ENCODE results near the gene FAM98B. TPM values are rescaled to one million over a fixed set of nuclear protein-coding genes. Genes with fewer than 3 reads are reported as not detected.

The FAM98B gene
- polyA plus RNA-seq, 4 donors, result 56.1 to 106 (median 82.4) TPM

DNA sequence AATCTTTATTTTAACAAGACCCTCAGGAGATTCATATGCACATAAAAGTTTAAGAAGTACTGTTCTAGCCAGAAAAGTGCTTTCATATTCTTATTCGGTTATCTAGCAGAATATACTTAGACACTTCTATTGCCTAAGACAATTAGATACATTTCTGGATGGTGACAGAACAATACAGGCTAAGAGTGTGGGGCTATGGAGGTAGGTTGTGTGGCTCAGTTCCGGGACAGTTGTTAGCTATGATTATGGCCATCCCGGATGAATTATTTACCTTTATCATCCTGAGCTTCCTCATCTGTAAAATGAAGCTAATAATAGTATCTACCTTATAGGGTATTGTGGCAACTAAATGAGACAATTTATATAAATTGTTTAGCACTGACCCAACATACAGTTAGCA lies 6.6 kb downstream of the FAM98B start:
- no peak for DNase-seq (ENCODE audit: low read depth in 4 of 4, low spot score in 3 of 4)

DNA sequence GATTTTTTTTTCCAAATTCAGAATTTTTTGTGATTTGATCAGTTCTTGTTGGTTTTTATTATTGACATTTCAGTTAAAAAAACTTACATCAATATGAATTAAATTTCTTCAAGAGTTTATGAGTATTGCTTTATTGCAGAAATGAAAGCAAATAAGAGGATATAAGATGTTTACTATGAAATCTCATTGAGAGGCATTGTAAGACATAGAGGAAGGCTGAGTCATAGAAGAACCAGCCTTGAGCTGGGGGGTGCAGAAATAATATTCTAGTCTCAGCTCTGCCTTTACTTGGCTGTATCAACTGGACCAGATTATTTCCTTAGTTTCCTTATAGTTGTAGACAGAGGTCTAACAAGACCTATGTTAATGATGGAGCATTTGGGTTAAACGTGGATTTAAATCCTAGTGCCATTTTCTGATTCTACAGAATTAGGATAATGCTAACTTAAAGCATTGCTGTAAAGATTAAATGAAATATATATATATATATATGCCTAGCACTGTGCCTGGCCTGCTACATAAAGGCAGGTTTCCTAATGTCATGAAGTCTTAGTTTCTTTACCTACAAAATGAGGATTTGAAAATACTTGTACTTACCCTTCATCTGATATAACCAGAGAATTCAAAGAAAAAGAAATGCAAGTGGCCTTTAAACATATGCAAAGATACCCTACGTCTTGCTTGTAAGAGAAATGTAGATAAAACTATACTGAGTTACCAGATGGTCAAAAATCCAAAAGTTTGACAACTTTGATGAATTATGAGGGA lies 7.3 kb downstream of the FAM98B start:
- no peak for DNase-seq (ENCODE audit: low read depth in 4 of 4, low spot score in 3 of 4)

DNA sequence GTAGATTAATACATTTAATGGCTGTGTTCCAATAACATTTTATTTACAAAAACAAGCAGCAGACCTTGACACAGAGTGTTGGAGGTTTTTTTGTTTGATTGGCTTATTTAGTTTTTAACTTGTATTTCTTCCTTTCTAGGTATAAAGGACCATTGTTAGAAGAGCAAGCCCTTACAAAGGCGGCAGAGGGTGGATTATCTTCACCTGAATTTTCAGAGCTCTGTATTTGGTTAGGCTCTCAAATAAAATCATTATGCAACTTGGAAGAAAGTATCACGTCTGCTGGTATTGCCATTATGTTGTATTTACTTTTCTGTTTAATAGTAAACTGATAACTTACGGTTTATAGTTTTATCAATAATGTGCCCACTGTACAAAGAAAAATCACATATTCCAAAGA lies 10.0 kb downstream of the FAM98B start:
- no peak for DNase-seq (ENCODE audit: low read depth in 4 of 4, low spot score in 3 of 4)

DNA sequence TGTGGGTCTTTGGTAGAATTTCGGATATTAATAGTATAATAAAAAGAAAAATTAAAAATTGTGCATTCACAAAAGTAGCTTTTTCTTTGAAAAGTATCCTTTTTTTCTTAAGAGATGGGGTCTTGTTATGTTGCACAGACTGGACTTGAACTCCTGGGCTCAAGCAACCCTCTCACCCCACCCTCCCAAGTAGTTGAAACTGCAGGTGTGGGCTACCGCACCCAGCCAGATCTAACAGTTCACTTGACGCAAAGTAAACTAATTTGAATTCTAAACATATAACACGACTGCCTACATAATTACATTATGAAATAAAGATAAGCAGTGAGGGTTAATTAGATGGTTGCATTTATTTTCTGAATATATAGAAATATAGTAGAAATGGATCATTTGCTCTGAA lies 10.7 kb downstream of the FAM98B start:
- no peak for DNase-seq (ENCODE audit: low read depth in 4 of 4, low spot score in 3 of 4)

DNA sequence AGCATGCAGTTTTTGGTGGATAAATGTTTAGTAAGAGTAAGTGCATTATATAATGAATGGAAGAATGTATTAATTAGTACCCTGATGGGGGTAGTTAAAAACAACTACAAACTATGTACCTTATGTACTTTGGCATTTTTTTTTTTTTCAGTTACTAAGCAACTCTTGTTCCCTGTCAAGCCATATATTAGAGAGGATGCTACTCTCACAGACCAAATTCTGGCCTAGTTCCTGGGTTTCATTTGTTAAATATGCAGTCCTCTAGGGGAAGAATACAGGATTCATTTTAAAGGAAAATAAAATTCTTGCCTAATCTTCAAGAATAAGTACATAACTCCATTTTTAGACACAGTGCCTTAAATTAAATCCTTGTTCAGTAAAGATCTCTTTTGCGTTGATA lies 16.9 kb downstream of the FAM98B start:
- DNase-seq (ENCODE audit: low read depth in 4 of 4, low spot score in 3 of 4), result no peak

DNA sequence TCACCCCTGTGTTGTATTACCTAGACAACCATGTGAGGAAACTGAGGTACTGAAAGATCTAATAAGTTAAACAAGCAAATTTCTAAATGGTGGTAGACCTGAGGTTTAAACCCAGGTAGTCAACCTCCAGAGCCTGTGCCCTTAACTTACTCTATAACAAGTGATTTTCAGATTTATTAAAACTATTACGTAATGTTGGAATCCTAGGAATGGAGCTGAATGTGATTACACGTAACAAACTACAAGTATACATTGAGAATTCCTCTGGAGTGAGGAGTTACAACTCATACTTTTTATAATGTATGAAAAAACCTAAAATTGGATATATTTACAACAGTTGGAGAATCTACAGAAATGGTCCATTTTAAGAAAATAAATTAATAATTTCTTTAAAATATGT lies 18.0 kb downstream of the FAM98B start:
- no peak for DNase-seq (ENCODE audit: low read depth in 4 of 4, low spot score in 3 of 4)

DNA sequence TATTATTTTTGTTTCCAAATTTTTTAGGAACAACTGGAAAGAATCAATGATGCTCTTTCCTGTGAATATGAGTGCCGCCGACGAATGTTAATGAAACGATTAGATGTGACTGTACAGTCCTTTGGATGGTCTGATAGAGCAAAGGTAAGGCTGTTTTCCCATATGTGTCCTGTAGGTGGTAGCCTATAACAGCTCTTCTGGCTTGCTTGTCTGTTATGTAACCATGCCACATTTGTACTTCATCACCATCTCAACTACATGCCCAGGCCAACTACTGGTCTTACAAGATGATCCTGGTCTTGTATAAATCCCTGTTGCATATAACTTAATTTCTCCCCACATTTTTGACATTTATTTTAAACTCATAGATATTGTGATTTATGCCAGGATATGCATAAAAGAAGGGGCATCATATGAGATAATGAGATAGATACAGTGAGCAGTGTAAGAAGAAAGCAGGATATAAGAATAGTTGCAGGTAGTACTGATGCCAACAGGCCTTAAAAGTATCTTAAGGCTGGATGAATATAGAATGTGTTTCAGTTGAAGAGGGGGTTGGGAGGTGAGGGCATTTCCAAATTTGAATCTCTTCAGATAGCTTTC lies 20.3 kb downstream of the FAM98B start:
- peak in 3 of 4 donors; percentile 18 to 50 (median 39) for DNase-seq (ENCODE audit: low read depth in 4 of 4, low spot score in 3 of 4)

DNA sequence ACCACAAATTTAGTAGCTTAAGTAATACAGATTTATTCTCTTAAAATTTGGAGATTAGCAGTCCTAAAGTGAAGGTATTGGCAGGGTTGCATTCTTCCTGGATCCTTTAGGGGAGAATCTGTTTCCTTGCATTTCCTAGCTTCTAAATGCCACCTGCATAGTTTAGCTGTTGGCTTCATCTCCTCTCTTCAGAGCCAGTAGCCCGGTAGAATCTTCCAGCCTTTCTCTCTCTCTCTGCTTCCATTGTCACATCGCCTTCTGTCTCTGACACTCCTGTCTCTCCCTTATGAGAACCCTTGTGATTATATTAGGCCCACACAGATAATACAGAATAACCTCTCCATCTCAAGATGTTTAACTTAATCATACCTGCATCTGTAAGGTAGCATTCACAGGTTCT lies 21.4 kb downstream of the FAM98B start:
- DNase-seq (ENCODE audit: low read depth in 4 of 4, low spot score in 3 of 4), result no peak

DNA sequence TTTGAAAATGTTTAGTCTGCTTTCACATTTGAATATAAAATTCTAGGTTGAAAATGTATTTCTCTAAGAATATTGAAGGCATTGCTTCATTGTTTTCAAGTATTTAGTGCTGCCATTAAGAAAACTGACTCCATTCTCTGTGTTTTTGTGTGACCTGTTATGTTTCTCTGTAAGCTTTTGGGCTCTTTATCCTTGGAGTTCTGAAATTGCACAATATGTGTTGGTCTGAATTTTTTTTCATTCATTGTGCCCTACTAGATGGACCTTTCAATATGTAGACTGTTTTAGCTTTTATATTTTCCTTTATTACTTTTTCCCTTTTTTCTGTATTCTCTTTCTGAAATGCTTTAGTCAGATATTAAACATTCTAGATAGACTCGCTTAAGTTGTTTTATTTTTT lies 22.2 kb downstream of the FAM98B start:
- DNase-seq (ENCODE audit: low read depth in 4 of 4, low spot score in 3 of 4), result no peak

DNA sequence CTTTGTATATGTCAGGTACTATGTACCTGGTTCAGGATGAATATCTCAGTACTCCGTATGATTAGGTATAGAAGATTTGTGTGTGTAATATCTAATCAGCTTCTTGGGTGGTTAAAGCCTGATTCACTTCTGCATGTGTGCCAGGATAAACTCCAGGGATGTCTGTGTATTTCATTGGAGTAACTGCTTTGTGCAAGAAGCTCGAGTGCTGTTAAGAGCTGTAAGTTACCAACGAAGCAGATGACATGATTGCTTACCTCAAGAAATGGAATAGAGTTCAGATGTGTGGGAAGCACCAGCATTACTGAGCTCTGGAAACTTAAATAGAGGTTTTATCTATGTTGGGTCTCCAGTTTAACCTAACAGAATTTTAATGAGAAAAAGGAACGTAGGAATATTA lies 23.7 kb downstream of the FAM98B start:
- DNase-seq (ENCODE audit: low read depth in 4 of 4, low spot score in 3 of 4), result no peak

DNA sequence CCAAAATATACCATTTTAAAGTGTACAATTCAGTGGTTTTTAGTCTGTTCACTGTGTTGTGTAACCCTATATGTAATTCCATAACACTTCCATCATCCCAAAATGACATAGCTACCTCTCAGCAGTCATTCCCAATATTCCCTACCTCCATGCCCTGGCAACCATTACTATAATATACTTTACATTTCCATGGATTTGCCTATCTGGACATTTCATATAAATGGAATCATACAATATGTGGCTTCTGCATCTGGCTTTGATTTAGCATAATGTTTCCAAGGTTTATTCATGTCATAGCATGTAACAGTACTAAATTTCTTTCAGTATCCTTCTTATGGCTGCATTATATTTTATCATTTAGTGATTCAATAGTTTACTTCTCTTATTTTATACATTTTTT lies 25.3 kb downstream of the FAM98B start:
- no peak for DNase-seq (ENCODE audit: low read depth in 4 of 4, low spot score in 3 of 4)

DNA sequence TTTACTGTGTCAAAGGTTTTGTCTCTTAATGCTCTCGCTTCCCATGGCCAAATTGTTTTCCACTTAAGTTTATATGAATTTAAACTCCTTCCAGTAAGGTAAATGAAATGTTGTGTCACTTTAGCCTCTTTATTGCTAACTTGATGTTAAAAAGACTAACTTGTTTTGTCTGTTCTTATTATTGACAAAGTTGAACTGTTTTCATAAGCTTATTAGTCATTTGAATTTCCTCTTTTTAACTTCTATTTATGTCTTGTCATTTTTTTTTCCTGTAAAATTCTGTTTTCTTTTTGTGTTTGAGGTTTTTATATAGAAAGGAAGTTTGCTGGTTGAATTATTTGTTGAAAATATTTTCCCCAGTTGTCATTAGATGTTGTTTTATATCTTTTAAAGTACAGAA lies 25.8 kb downstream of the FAM98B start:
- DNase-seq (ENCODE audit: low read depth in 4 of 4, low spot score in 3 of 4), result no peak

DNA sequence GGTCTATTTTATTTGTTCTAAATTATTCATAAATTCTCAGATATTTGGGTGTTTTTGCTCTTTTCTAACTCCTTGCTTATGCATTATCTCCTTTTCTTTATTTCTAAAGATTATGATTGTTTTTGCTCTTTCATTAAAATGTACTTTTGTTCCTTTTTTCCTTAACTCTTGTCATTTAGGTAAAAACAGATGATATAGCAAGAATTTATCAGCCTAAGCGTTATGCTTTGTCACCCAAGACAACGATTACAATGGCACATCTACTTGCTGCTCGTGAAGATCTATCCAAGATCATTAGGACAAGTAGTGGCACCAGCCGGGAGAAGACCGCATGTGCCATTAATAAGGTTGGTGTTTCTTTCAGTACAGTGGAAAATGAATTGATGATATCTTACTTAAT lies 27.2 kb downstream of the FAM98B start:
- no peak for DNase-seq (ENCODE audit: low read depth in 4 of 4, low spot score in 3 of 4)

DNA sequence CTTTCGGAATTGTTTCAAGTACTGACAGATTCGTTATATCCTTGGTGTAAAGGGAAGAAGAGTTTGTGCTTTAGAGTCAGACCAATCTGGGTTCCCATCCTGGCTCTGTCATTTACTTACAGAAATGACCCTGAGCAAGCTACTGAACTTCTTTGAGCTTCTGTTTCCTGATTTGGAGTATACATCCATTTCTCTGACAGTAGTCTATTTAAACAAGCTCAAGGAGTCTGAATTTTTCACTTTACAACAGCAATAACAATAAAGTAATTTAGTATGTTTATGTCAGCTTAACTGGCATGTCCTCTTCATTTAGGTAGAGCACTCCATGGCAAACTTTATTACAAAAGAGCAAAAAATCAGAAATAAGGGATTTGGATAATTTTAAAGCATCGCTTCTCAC lies 27.8 kb downstream of the FAM98B start:
- DNase-seq (ENCODE audit: low read depth in 4 of 4, low spot score in 3 of 4), result no peak

DNA sequence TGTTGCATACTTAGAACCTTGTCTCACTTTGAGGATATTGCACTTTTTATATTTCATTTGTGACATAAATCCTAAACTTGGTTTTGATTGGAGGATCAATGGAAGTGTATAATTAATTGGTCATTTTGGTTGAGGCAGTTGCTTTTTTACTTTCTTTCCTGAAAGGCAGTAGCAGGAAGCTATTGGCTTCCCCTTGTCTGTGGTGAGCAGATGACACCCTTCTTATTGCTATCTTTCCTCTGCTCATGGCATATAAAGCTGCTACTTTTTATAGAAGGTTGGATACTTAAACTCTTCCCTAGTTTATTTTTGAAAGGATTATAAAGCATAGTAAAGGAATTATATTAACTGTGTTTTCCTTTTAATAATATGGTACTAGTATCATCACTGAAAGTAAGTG lies 28.6 kb downstream of the FAM98B start:
- DNase-seq (ENCODE audit: low read depth in 4 of 4, low spot score in 3 of 4), result no peak

DNA sequence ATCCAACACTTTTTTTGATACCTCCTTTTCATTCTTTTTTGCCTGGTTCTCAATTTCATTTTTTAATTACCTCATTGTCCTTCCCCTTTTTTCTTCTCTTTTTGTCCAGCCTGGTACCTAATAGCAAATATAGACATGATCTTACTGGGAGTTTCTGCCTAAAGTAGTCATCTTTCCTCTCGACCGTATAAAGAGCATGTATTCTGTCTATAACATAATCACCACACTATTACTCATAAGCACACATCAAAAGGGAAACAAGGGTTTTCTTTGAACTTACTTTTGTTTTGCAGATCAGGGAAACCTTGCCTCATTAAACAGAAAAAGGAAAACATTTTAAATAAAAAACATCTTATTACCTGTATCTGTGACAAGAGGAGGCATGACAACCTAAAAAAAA lies 33.0 kb downstream of the FAM98B start:
- DNase-seq (ENCODE audit: low read depth in 4 of 4, low spot score in 3 of 4), result no peak

DNA sequence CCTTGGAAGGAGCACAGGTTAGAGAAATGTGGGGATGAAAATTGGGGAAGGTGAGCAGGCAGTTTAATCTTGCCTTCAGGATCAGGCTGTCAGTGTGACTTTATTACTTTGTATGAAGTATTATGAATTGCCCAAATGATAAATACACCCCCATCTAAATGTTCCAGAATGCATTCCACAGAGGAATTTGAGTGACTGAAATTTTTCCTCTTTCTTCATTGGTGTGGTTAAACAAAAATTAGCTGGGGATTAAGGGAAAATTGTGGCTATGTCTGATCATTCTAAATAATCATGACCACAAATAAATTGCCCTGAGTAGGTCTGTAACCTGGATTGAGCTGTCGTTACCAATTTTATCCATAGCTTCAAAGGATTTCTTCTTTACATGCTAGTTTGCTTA lies 33.5 kb downstream of the FAM98B start:
- no peak for DNase-seq (ENCODE audit: low read depth in 4 of 4, low spot score in 3 of 4)

DNA sequence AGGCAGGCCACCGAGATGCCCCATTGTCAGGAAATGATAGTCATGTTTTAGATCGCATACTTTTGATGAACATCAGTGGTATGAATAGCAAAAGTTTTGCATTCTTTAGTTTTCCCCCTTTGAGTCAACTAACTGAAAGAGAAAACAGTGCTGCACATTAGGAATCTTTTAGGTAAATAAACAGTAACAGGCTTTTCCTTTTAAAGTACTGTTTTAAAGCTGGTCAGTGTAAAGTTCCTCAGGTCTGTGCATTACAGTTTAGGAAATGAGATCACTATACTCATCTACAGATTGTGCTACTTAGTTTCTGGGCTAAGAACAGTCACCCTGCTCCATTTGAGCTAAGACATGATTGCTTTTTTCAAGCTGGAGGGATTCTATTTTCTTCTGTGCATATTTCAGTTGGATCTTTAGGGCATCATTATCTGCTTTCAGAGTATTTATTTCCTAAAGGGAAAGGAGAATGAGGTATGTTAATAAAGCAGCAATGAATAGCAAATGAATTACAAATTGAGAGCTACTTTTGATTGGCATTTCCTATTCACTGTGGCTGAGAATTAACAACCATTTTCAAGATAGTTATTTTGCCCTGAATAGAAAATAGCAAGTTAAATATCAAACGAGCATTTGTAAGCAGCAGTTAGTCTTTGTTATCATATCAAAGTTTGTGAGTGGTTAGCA lies 36.5 kb downstream of the FAM98B start:
- no peak for DNase-seq (ENCODE audit: low read depth in 4 of 4, low spot score in 3 of 4)

DNA sequence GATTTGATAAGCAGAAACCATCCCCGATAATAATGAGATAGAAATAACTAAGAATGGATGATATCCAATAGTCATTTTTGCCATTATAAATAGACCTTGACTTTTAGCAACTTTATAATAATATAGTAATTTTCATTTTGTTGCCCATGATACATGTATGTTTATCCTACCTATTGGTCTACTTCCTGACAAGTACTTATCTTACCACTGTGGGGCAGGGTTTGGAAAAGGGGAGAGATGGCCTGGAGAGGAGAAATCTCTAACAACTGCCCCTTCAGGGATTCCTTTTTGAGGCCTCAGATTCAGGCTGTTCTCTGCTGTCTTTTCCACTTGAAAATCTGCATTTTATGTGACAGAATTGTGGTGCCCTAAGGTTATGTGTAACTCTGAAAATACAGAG lies 42.2 kb downstream of the FAM98B start:
- DNase-seq (ENCODE audit: low read depth in 4 of 4, low spot score in 3 of 4), result no peak

DNA sequence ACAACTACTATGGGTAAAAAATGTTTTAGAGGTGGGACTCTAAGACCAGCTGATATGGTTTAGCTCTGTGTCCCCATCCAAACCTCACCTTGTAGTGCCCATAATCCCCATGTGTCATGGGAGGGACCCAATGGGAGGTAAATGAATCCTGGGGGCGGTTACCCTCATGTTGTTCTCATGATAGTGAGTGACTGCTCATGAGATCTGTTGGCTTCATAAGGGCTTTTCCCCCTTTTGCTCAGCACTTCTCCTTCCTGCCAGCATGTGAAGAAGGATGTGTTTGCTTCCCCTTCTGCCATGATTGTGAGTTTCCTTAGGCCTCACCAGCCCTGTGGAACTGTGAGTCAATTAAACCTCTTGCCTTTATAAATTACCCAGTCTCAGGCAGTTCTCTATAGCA lies 45.7 kb downstream of the FAM98B start:
- DNase-seq (ENCODE audit: low read depth in 4 of 4, low spot score in 3 of 4), result no peak

DNA sequence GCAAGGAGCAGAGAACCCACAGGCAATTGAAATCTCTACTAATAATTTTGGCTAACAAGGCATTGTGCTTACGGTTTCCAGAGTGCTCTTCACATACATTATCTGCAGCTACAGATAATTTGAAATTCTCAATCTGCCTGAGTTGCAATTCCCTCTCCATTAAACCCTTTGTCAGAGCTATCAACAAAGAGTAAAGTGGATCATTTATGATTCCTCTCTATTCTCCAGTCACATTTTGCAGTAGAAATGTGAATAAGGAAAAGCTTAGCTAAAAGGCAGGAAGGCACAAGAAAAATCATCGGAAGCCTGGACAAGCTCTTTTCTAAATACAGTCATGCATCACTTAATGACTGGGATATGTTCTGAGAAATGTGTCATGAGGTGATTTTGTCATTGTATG lies 49.6 kb downstream of the FAM98B start:
- DNase-seq (ENCODE audit: low read depth in 4 of 4, low spot score in 3 of 4), result no peak

All from left renal pelvis (tissue), 4 donors.